Colonic mucosa (tissue), 4 donors: ENCODE results near the gene LRRC31. TPM values are rescaled to one million over a fixed set of nuclear protein-coding genes. Genes with fewer than 3 reads are reported as not detected.

ENCODE experiments used
- DNase-seq: peaks from one replicate; pipeline ENCODE4 v3.0.0-alpha.2; 2020
- H3K27ac ChIP-seq: fragments of 200-600 bp; one replicate; pipeline ENCODE4 v1.8.0; 2021
- H3K27me3 ChIP-seq: fragments of 200-600 bp; one replicate; pipeline ENCODE4 v1.8.0; 2021
- H3K36me3 ChIP-seq: fragments of 200-600 bp; one replicate; pipeline ENCODE4 v1.8.0; 2021
- H3K4me1 ChIP-seq: fragments of 200-600 bp; one replicate; pipeline ENCODE4 v1.8.0; 2021; ENCODE audit warnings: mild to moderate bottlenecking
- H3K4me3 ChIP-seq: fragments of 200-600 bp; one replicate; pipeline ENCODE4 v1.8.0; 2021
- H3K9ac ChIP-seq, 2 donors: one replicate each; pipeline ENCODE4 v1.7.0; 2013; ENCODE audit warnings: control low read depth in 2 of 2, low read depth in 2 of 2, low read length in 2 of 2
- H3K9me3 ChIP-seq: fragments of 200-600 bp; one replicate; pipeline ENCODE4 v1.8.0; 2021
- intact Hi-C: fragments of 100-400 bp; cut with DNase I; formaldehyde crosslinking; loops from one replicate; pipeline ENCODE4 v1.14.1; 2022
- total RNA-seq, 2 donors: library from RNA; stranded (reverse); fragmentation: NEBNext Ultra II Directional in 1 of 2; extraction: Animal tissue kit (Norgen Biotek cat#: 25700) in 1 of 2; gene quantifications; one replicate each; pipeline ENCODE4 v1.2.1, GENCODE V29; 2021
- TF ChIP-seq, protein P1 (sequence below): fragments of 200-600 bp; IDR thresholded peaks from one replicate; pipeline ENCODE4 v1.8.0; 2022; ENCODE audit warnings: antibody characterized with exemption, mild to moderate bottlenecking
- donor health status: healthy.
- donor health status: DM: no; HTN: no; CAD: no.
- donor health status: DM: no; HTN: no; CAD: no.

The LRRC31 gene
- total RNA-seq, 2 donors from 2014 or later, result 42.0 to 66.0 TPM

DNA sequence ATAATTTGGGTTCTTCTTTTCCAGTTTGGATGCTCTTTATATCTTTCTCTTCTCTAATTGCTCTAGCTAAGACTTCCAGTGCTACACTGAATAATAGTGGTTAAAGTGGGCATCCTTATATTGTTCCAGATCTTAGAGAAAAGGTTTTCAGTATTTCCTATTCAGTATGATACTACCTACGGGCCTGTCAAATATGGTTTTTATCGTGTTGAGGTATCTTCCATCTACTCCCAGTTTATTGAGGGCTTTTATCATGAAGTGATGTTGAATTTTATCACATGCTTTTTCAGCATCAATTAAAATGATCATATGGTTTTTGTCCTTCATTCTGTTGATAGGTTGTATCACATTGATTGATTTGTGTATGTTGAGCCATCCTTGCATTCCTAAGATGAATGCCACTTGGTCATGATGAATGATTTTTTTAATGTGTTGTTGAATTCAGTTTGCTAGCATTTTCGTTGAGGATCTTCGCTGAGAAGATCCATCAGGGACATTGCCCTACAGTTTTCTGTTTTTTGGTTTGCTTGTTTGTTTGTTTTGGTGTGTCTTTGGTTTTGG lies 54.1 kb downstream of the LRRC31 start:
- intact Hi-C loops, result no loop called here
- Histone ChIP-seq H3K36me3 (no peaks in the 10 kb centered on the region), H3K9me3 (no peaks in the 10 kb centered on the region), H3K27ac (no peak overlapping the region), H3K4me1 (no peaks in the 10 kb centered on the region), H3K27me3 (no peaks in the 10 kb centered on the region), H3K9ac (no peak overlapping the region), H3K4me3 (no peak overlapping the region)
- TF ChIP-seq, protein P1, sequence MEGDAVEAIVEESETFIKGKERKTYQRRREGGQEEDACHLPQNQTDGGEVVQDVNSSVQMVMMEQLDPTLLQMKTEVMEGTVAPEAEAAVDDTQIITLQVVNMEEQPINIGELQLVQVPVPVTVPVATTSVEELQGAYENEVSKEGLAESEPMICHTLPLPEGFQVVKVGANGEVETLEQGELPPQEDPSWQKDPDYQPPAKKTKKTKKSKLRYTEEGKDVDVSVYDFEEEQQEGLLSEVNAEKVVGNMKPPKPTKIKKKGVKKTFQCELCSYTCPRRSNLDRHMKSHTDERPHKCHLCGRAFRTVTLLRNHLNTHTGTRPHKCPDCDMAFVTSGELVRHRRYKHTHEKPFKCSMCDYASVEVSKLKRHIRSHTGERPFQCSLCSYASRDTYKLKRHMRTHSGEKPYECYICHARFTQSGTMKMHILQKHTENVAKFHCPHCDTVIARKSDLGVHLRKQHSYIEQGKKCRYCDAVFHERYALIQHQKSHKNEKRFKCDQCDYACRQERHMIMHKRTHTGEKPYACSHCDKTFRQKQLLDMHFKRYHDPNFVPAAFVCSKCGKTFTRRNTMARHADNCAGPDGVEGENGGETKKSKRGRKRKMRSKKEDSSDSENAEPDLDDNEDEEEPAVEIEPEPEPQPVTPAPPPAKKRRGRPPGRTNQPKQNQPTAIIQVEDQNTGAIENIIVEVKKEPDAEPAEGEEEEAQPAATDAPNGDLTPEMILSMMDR, result no peak
- no peak for DNase-seq

DNA sequence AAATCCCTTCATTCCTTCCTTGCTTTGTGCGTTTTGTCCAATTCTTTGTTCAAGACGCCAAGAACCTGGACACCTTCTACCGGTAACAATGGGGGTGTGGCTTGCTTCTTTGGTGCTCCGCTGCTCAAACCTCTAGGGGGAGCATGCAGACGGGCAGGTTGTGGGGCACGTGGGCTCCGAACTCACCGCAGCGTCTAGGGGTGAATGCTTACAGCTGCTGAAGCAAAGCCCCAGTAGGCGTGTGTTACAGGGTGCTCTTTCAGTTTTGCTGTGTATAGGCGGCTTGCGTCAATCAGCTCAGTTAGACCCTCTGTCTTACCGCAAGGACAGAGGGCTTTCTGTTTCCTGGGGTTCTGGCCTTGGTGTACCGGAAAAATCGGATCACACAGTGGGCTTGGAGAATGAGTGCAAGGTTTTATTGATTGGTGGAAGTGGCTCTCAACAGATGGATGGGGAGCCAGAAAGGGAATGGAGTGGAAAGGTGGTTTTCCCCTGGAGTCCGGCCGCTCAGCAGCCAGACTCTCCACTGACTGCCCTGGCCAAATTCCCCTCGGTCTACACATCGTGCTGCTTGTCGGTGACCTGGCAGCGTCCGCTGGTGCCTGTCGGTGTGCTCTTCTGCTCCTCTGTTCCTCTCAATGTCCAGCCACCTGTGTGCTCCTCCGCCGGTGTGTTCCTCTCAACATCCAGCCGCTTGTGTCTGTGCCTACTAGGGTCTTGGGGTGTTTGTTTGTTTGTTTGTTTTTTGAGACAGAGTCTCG lies 55.8 kb downstream of the LRRC31 start:
- Histone ChIP-seq H3K36me3 (no peaks in the 10 kb centered on the region), H3K4me1 (no peaks in the 10 kb centered on the region), H3K27me3 (no peaks in the 10 kb centered on the region), H3K27ac (no peak overlapping the region), H3K9me3 (no peaks in the 10 kb centered on the region), H3K4me3 (peak overlapping the region; percentile 19), H3K9ac (peak overlapping the region in 1 of 2 donors; percentile 38)
- intact Hi-C loops, result no loop called here
- DNase-seq, result peak; percentile 73
- TF ChIP-seq, protein P1, result peak; percentile 43

DNA sequence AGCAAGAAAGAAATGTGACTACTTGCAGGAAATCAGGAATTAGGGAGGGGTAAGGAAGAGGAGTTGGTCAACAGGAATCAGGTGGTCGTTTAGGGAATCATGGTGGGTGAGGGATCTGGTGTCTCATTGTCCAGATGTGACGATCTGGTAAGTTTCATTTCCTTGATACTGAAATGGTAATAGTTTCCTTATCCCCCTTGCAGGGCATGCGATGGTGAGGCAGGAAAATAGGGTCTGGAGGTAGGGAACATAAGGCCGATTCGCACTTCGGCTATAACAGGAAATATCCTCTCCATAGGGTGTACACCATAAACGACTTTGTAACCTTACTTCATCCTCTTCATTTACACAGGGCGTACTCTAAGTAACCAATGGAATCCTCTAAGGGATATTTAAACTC lies 56.5 kb downstream of the LRRC31 start:
- Histone ChIP-seq H3K27ac (no peak overlapping the region), H3K4me1 (no peaks in the 10 kb centered on the region), H3K9me3 (no peaks in the 10 kb centered on the region), H3K27me3 (no peaks in the 10 kb centered on the region), H3K9ac (peak overlapping the region; percentile 38 to 74), H3K36me3 (no peaks in the 10 kb centered on the region), H3K4me3 (peak overlapping the region; percentile 19)
- DNase-seq, result no peak
- intact Hi-C loops, result no loop called here
- TF ChIP-seq, protein P1, result no peak

- Histone ChIP-seq H3K27ac (peak within 1 kb of the TSS; percentile 32), H3K36me3 (no peaks in the 10 kb centered on the region), H3K4me1 (no peaks in the 10 kb centered on the region), H3K4me3 (peak within 1 kb of the TSS; percentile 57), H3K27me3 (no peaks in the 10 kb centered on the region), H3K9ac (peak within 1 kb of the TSS; percentile 38 to 74), H3K9me3 (no peaks in the 10 kb centered on the region)
- intact Hi-C loops, result no loop called here
- TF ChIP-seq, protein P1, result no peak
- peak; percentile 84 for DNase-seq
These were observed 57.2 kb downstream of the LRRC31 start, which contains the start of the genes LRRC34 and LRRIQ4 for GRCh38 chr3:169812332-169813235. Gene LRRC34, minus strand, starts transcription at chr3:169812904. Its CDS starts 356 bp downstream, at chr3:169812548. Gene LRRIQ4, plus strand, starts transcription at chr3:169812870. Its CDS starts 9,052 bp downstream, at chr3:169821922.

DNA sequence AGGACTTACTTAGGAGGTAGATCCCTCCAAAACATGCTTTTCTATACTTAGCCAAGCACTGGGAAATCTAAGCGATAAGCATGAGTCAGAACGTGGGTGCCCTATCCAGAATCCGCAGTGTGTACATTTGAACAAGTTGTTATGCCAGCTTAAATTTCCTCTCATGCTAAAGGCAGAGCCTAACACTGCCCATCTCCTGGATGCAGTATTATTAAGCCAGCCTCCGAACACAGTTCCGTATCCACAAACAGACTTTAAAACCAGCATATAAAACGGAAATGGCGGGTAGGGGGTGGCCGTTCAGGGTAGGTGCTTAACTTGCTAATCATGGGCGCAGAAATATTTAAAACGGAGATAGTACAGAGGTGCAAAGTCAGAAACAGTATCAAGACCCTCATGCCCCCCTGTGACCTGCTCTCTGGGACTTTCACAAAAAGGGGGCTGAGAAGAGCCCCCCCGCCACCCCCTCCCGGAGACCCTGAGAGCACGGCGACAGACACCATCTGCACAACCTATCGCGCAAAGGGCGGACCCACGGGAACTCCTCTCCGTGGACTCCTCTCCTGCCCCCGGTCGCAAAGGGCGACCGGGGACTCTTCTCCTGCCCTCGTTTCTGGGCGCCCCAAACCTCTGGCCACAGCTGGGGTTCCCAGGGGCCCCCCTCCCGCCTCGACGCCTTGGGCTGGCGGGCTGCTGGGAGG lies 58.0 kb downstream of the LRRC31 start:
- Histone ChIP-seq H3K27me3 (no peaks in the 10 kb centered on the region), H3K9me3 (no peaks in the 10 kb centered on the region), H3K4me1 (no peaks in the 10 kb centered on the region), H3K36me3 (no peaks in the 10 kb centered on the region), H3K27ac (peak overlapping the region; percentile 32), H3K9ac (peak overlapping the region; percentile 38 to 74), H3K4me3 (peak overlapping the region; percentile 57)
- peak; percentile 24 for DNase-seq
- TF ChIP-seq, protein P1, result no peak
- intact Hi-C loops, result no loop called here
